Measurements from ENCODE around the gene OR8K1.

OR8K1 gene

GRCh38 chr11:56345739-56346138 is at the start of gene OR8K1:
TSS of gene OR8K1 (plus strand) at chr11:56346039. CDS start at chr11:56346039, 0 bp downstream.
- DNase-seq, result no peak

GRCh38 chr11:56296898-56297297 is 48.9 kb upstream of the OR8K1 start:
- DNase-seq, result no peak

- DNase-seq, result no peak
These were observed 38.0 kb upstream of the OR8K1 start for GRCh38 chr11:56307836-56308235.

- DNase-seq, result no peak
These were observed 31.0 kb upstream of the OR8K1 start, which contains the start of gene OR8K3 for GRCh38 chr11:56314844-56315243. TSS of gene OR8K3 (plus strand) at chr11:56315144. CDS start at chr11:56318307, 3,163 bp downstream.

GRCh38 chr11:56331861-56332491 is 13.9 kb upstream of the OR8K1 start:
- DNase-seq, result no peak

- no peak for DNase-seq
These were observed 12.7 kb upstream of the OR8K1 start for GRCh38 chr11:56333156-56333555.

GRCh38 chr11:56340289-56340688 is 5.5 kb upstream of the OR8K1 start:
- no peak for DNase-seq

GRCh38 chr11:56353991-56354390 is 8.2 kb downstream of the OR8K1 start, which contains the start of gene OR8J1:
TSS of gene OR8J1 (plus strand) at chr11:56354291. CDS start at chr11:56360247, 5,956 bp downstream.
- no peak for DNase-seq

- no peak for DNase-seq
These were observed 29.5 kb downstream of the OR8K1 start, which contains the start of gene OR8U1 for GRCh38 chr11:56375324-56375723. TSS of gene OR8U1 (plus strand) at chr11:56375624. CDS start at chr11:56375624, 0 bp downstream.

- no peak for DNase-seq
These were observed 34.3 kb downstream of the OR8K1 start for GRCh38 chr11:56380120-56380519.

GRCh38 chr11:56394381-56394780 is 48.5 kb downstream of the OR8K1 start:
- DNase-seq, result no peak

GRCh38 chr11:56396047-56396446 is 50.2 kb downstream of the OR8K1 start:
- DNase-seq, result no peak

Data from NCI-H510A (cell line).